Measurements from ENCODE around the gene TSEN15. TPM values are rescaled to one million over a fixed set of nuclear protein-coding genes. Genes with fewer than 3 reads are reported as not detected.

TSEN15 gene
- total and polyA plus RNA-seq, 10 of the 15 experiments (the other 5 are each of a cell fraction or from before 2014, with no cell fraction given): 21.1 to 136 (median 70.2) TPM

GRCh38 chr1:184075055-184076029, 23.8 kb downstream of the TSEN15 start:
- DNase-seq (ENCODE audit: low read depth, low spot score) (no peak), ATAC-seq (peak; percentile 91), FAIRE-seq (no peak)
- no peaks in the 10 kb centered on the region for H3K4me1 ChIP-seq (ENCODE audit: control insufficient read depth, insufficient read depth, low read length)
- ChIA-PET CTCF (interaction anchor here (0.6 to 3.2 kb wide), 16 partner anchors 9 to 674 kb away, joined by 3 to 82 read pairs (median 4); no protein-coding TSS in a partner anchor), RAD21 (ENCODE audit: unreplicated experiment) (interaction anchor here (0.6 to 2.8 kb wide), 8 partner anchors 146 to 616 kb away, joined by 3 to 22 read pairs (median 3); no protein-coding TSS in a partner anchor), SMC1A (ENCODE audit: uncharacterized antibody, unreplicated experiment) (interaction anchor here (0.7 to 4.5 kb wide), 13 partner anchors 10 to 589 kb away, joined by 3 to 57 read pairs (median 4); no protein-coding TSS in a partner anchor), POLR2A (no interaction called here)
- intact Hi-C loops (cut with micrococcal nuclease; ENCODE audit: unreplicated experiment) (loop anchor here (1.0 to 5.0 kb wide), 4 partner anchors 147 to 907 kb away; no protein-coding TSS in a partner anchor), in situ Hi-C loops (cut with MboI) (loop anchor here (5.0 kb wide), 1 partner anchor 147 kb away; no protein-coding TSS in a partner anchor)
- TF ChIP-seq FOXM1 (IDR thresholded peaks at IDR 0.05; ENCODE audit: low read depth, low read length) (0 out of 2 replicates have a peak, but pooled peaks have one; percentile 20), EP300 (IDR thresholded peaks at IDR 0.05; ENCODE audit: borderline replicate concordance in 1 of 2, control insufficient read depth in 1 of 2, low read depth in 2 of 2, low read length in 2 of 2) (0 out of 4 replicates have a peak, but pooled peaks of 1 of the 2 experiments have one; percentile 12), SMAD5 (IDR thresholded peaks at IDR 0.05; ENCODE audit: low read depth) (no peak), ZNF24 (IDR thresholded peaks at IDR 0.05) (0 out of 2 replicates have a peak, but pooled peaks have one; percentile 8), SMC3 (IDR thresholded peaks at IDR 0.05; ENCODE audit: borderline replicate concordance, low read length) (peak; percentile 89), NFXL1 (IDR thresholded peaks at IDR 0.05; ENCODE audit: borderline replicate concordance) (no peak), RAD21 (IDR thresholded peaks at IDR 0.05; ENCODE audit: insufficient read depth, low read depth, low read length) (peak; percentile 96), RUNX3 (IDR thresholded peaks at IDR 0.05; ENCODE audit: low read length) (peak; percentile 50; the same call in 1 of the 2 replicates), PML (IDR thresholded peaks at IDR 0.05; ENCODE audit: low read length) (no peak), ZZZ3 (IDR thresholded peaks at IDR 0.05; ENCODE audit: control insufficient read depth, insufficient read length, low read depth) (no peak)
- TF ChIP-seq, protein P1, sequence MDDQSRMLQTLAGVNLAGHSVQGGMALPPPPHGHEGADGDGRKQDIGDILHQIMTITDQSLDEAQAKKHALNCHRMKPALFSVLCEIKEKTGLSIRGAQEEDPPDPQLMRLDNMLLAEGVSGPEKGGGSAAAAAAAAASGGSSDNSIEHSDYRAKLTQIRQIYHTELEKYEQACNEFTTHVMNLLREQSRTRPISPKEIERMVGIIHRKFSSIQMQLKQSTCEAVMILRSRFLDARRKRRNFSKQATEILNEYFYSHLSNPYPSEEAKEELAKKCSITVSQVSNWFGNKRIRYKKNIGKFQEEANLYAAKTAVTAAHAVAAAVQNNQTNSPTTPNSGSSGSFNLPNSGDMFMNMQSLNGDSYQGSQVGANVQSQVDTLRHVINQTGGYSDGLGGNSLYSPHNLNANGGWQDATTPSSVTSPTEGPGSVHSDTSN (IDR thresholded peaks at IDR 0.05; ENCODE audit: insufficient replicate concordance, low read depth, low read length): no peak
- TF ChIP-seq, protein P2, sequence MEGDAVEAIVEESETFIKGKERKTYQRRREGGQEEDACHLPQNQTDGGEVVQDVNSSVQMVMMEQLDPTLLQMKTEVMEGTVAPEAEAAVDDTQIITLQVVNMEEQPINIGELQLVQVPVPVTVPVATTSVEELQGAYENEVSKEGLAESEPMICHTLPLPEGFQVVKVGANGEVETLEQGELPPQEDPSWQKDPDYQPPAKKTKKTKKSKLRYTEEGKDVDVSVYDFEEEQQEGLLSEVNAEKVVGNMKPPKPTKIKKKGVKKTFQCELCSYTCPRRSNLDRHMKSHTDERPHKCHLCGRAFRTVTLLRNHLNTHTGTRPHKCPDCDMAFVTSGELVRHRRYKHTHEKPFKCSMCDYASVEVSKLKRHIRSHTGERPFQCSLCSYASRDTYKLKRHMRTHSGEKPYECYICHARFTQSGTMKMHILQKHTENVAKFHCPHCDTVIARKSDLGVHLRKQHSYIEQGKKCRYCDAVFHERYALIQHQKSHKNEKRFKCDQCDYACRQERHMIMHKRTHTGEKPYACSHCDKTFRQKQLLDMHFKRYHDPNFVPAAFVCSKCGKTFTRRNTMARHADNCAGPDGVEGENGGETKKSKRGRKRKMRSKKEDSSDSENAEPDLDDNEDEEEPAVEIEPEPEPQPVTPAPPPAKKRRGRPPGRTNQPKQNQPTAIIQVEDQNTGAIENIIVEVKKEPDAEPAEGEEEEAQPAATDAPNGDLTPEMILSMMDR (IDR thresholded peaks at IDR 0.05 in 2 of 3, conservative IDR thresholded peaks at IDR 0.05 in 1 of 3; ENCODE audit: control insufficient read depth in 2 of 3, extremely low read depth in 1 of 3, insufficient read depth in 1 of 3, low read depth in 3 of 3, low read length in 3 of 3): peak; percentile 52 to 74 (median 62)
- H3K79me2 ChIP-seq (ENCODE audit: control insufficient read depth, insufficient read depth, low read length): no peaks in the 10 kb centered on the region
- 44% methylated on average over 4 of the region's 4 CpGs for WGBS (ENCODE audit: insufficient coverage, insufficient replicate concordance, low lambda C conversion rate, missing lambda C conversion rate)
- H3K36me3 ChIP-seq (ENCODE audit: control insufficient read depth in 2 of 2, insufficient read depth in 2 of 2, low read length in 1 of 2): peaks cover 0 to 3% of the 10 kb centered on the region in 2 experiments; a peak in 3 of 4 replicates
- no TSS peak for BruUV-seq (replicated peaks)
- no peaks in the 10 kb centered on the region for H3K9me3 ChIP-seq (replicated peaks; ENCODE audit: control insufficient read depth, insufficient read depth, low read length)
- H3K27ac ChIP-seq (ENCODE audit: control insufficient read depth, insufficient read depth): no peak overlapping the region
- no peaks in the 10 kb centered on the region for H4K20me1 ChIP-seq (ENCODE audit: control insufficient read depth, insufficient read depth)
- no peak overlapping the region for H3K4me2 ChIP-seq (ENCODE audit: control insufficient read depth, insufficient read depth)
- H3K9ac ChIP-seq (ENCODE audit: control insufficient read depth, insufficient read depth, low read length): no peak overlapping the region
- no peak overlapping the region for H2AFZ ChIP-seq (ENCODE audit: control insufficient read depth, low read depth, low read length)
- no peak overlapping the region for H3K4me3 ChIP-seq
- no peaks in the 10 kb centered on the region for H3K27me3 ChIP-seq (replicated peaks in 1 of 2; ENCODE audit: control insufficient read depth in 2 of 2, insufficient read depth in 2 of 2, low read length in 1 of 2)
